ENCODE data around the gene ZFR2. TPM values are rescaled to one million over a fixed set of nuclear protein-coding genes. Genes with fewer than 3 reads are reported as not detected.

The ZFR2 gene
- not detected in 2 replicates for total RNA-seq (2014; rRNA removed)
- not detected for Bru-seq, nascent RNA
- BruChase-seq, experiment 1, labeled RNA remaining after a 6-hour chase, result percentile 4 among the genes with signal in this experiment
- percentile 1 among the genes with signal in this experiment for BruChase-seq, experiment 2, labeled RNA remaining after a 2-hour chase
- long read RNA-seq, result 0 reads

GRCh38 chr19:3868770-3869456 is at the start of gene ZFR2:
Gene ZFR2 (minus strand): TSS chr19:3869038. CDS start chr19:3869017, 21 bp downstream.
- no peak within 1 kb of the TSS for H3K9ac ChIP-seq (ENCODE audit: low read length)
- H3K79me2 ChIP-seq (ENCODE audit: low read length), result no peaks in the 10 kb centered on the region
- H3K36me3 ChIP-seq (ENCODE audit: low read depth, low read length), result no peaks in the 10 kb centered on the region
- no peak for DNase-seq
- TF ChIP-seq EZH2 (IDR thresholded peaks at IDR 0.05; ENCODE audit: low read length, unreplicated experiment) (no peak), EZH2phosphoT487 (IDR thresholded peaks at IDR 0.05; ENCODE audit: borderline replicate concordance, low read length) (no peak), CTCF (conservative IDR thresholded peaks at IDR 0.05; ENCODE audit: low read depth, low read length) (no peak)
- no peak within 1 kb of the TSS for H3K4me2 ChIP-seq (ENCODE audit: low read length)
- no TSS peak for BruUV-seq (replicated peaks)
- POLR2A ChIA-PET (ENCODE audit: unreplicated experiment), result no interaction called here
- no peaks in the 10 kb centered on the region for H3K9me2 ChIP-seq (replicated peaks; ENCODE audit: low read length)
- no peak within 1 kb of the TSS for H2AFZ ChIP-seq (ENCODE audit: low read length)
- CTCF ChIA-PET, result no interaction called here
- intact Hi-C loops (cut with micrococcal nuclease), result no loop called here
- no peaks in the 10 kb centered on the region for H4K20me1 ChIP-seq (ENCODE audit: low read length)
- ATAC-seq, result no peak
- H3K27me3 ChIP-seq (ENCODE audit: low read length), result peaks cover 27% of the 10 kb centered on the region
- no peak within 1 kb of the TSS for H3K4me3 ChIP-seq (ENCODE audit: low read length)
- H3K4me1 ChIP-seq (ENCODE audit: insufficient read depth, low read length), result no peaks in the 10 kb centered on the region
- no peaks in the 10 kb centered on the region for H3K9me3 ChIP-seq (ENCODE audit: low read length)
- H3F3A ChIP-seq (ENCODE audit: low read length, unreplicated experiment), result no peaks in the 10 kb centered on the region
- H3K27ac ChIP-seq (ENCODE audit: low read length), result no peak within 1 kb of the TSS

DNA sequence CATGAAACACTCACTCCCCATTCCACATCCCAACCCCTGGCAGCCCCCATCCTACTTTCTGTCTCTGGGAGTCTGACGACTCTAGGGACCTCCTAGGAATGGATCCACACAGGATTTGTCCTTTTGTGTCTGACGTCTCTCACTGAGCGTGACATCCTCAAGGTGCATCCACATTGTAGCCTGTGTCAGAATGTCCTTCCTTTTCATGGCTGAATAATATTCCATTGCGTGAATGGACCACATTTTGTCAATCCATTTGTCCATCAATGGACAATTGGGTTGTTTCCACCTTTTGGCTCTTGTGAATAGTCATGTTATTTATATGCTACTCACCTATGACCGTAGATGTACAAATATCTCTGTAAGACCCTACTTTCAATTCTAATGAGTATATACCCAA is 47.2 kb upstream of the ZFR2 start:
- Histone ChIP-seq H3K9me3 (ENCODE audit: low read length) (no peaks in the 10 kb centered on the region), H2AFZ (ENCODE audit: low read length) (no peak overlapping the region), H3K4me2 (ENCODE audit: low read length) (no peak overlapping the region), H3K27me3 (ENCODE audit: low read length) (no peaks in the 10 kb centered on the region), H3K36me3 (ENCODE audit: low read depth, low read length) (no peaks in the 10 kb centered on the region), H4K20me1 (ENCODE audit: low read length) (no peaks in the 10 kb centered on the region), H3K9me2 (replicated peaks; ENCODE audit: low read length) (no peaks in the 10 kb centered on the region), H3K4me3 (ENCODE audit: low read length) (no peak overlapping the region), H3K9ac (ENCODE audit: low read length) (no peak overlapping the region), H3K4me1 (ENCODE audit: insufficient read depth, low read length) (no peaks in the 10 kb centered on the region), H3K27ac (ENCODE audit: low read length) (no peak overlapping the region), H3K79me2 (ENCODE audit: low read length) (no peaks in the 10 kb centered on the region), H3F3A (ENCODE audit: low read length, unreplicated experiment) (no peaks in the 10 kb centered on the region)
- ChIA-PET POLR2A (ENCODE audit: unreplicated experiment) (no interaction called here), CTCF (no interaction called here)
- no TSS peak for BruUV-seq (replicated peaks)
- DNase-seq (no peak), ATAC-seq (no peak)
- TF ChIP-seq CTCF (conservative IDR thresholded peaks at IDR 0.05; ENCODE audit: low read depth, low read length) (no peak), EZH2 (IDR thresholded peaks at IDR 0.05; ENCODE audit: low read length, unreplicated experiment) (no peak), EZH2phosphoT487 (IDR thresholded peaks at IDR 0.05; ENCODE audit: borderline replicate concordance, low read length) (no peak)
- intact Hi-C loops (cut with micrococcal nuclease), result no loop called here

DNA sequence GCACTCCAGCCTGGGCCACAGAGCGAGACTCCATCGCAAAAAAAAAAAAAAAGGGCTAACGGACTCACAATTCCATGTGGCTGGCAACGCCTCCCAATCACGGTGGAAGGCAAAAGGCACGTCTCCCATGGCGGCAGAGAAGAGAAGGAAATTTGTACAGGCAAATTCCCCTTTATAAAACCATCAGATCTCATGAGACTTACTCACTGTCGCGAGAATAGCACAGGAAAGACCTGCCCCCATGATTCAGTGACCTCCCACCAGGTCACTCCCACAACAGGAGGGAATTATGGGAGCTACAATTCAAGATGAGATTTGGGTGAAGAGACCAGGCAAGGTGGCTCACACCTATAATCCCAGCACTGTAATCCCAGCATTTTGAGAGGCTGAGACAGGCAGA is 45.4 kb upstream of the ZFR2 start:
- POLR2A ChIA-PET (ENCODE audit: unreplicated experiment), result no interaction called here
- Histone ChIP-seq H3K27me3 (ENCODE audit: low read length) (no peaks in the 10 kb centered on the region), H3K4me2 (ENCODE audit: low read length) (no peak overlapping the region), H3F3A (ENCODE audit: low read length, unreplicated experiment) (no peaks in the 10 kb centered on the region), H4K20me1 (ENCODE audit: low read length) (no peaks in the 10 kb centered on the region), H3K9ac (ENCODE audit: low read length) (no peak overlapping the region), H3K4me3 (ENCODE audit: low read length) (no peak overlapping the region), H3K4me1 (ENCODE audit: insufficient read depth, low read length) (no peaks in the 10 kb centered on the region), H3K36me3 (ENCODE audit: low read depth, low read length) (no peaks in the 10 kb centered on the region), H3K27ac (ENCODE audit: low read length) (no peak overlapping the region), H2AFZ (ENCODE audit: low read length) (no peak overlapping the region), H3K79me2 (ENCODE audit: low read length) (no peaks in the 10 kb centered on the region), H3K9me2 (replicated peaks; ENCODE audit: low read length) (no peaks in the 10 kb centered on the region), H3K9me3 (ENCODE audit: low read length) (no peaks in the 10 kb centered on the region)
- DNase-seq (no peak), ATAC-seq (no peak)
- CTCF ChIA-PET, result no interaction called here
- intact Hi-C loops (cut with micrococcal nuclease), result no loop called here
- BruUV-seq (replicated peaks), result no TSS peak
- TF ChIP-seq CTCF (conservative IDR thresholded peaks at IDR 0.05; ENCODE audit: low read depth, low read length), result no peak
- TF ChIP-seq EZH2 (IDR thresholded peaks at IDR 0.05; ENCODE audit: low read length, unreplicated experiment), result no peak
- TF ChIP-seq EZH2phosphoT487 (IDR thresholded peaks at IDR 0.05; ENCODE audit: borderline replicate concordance, low read length), result no peak
